HG02759 (cell line): Measurements from ENCODE around the gene RABGAP1L.
"Not testable (repeated sequence)": the region's sequence is repeated elsewhere in the genome, so short reads cannot be mapped to it uniquely, and the experiment has no call there.

ENCODE experiments used
- ATAC-seq: cut with Tn5 transposase; IDR thresholded peaks from one replicate; pipeline ENCODE4 v1.9.1; 2021; ENCODE audit warnings: mild to moderate bottlenecking, moderate library complexity; ENCODE audit not compliant: unreplicated experiment

Gene RABGAP1L

DNA sequence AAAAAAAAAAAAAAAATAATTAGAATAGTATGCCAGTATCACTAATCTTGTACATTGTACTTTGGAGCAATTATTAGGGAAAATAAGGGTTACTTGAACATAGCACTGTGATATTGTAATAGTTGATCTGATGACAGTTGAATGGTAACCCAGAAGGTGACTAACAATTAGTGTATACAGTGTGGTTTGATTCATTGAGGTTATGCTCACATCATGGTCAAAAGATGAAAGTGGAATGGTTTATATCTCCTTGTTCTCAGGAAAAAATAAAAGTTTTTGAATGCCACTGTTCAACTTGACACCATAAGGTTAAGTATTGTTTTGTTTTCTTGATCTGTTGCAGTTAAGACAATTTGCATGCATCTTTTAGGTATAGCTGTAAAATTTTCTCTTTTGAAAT, 375.5 kb downstream of the RABGAP1L start:
- no peak for ATAC-seq

DNA sequence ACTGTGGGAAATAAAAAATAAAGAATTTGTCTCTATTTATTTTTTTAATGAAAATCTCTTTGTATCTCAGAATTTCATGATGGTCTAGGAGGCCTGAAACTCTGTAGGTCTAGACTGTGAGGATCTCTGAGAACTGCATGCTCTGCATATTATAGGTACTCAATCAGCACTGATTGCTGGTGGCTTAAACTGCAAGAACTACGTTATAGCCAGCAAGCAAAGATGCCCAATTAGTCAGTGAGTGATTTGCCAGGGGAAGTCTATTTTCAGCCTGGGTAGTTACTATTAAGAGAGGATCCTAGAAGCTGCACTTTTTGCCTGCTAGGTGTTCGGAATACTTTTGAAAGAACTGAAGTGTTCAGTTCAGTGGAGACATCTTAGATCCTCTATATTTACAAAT, 375.9 kb downstream of the RABGAP1L start:
- no peak for ATAC-seq

DNA sequence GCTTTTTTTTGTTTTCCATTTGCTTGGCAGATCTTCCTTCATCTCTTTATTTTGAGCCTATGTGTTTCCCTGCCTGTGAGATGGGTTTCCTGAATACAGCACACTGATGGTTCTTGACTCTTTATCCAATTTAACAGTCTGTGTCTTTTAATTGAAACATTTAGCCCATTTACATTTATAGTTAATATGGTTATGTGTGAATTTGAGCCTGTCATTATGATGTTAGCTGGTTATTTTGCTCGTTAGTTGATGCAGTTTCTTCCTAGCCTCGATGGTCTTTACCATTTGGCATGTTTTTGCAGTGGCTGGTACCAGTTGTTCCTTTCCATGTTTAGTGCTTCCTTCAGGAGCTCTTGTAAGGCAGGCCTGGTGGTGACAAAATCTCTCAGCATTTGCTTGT, 384.1 kb downstream of the RABGAP1L start:
- not testable (repeated sequence) for ATAC-seq

DNA sequence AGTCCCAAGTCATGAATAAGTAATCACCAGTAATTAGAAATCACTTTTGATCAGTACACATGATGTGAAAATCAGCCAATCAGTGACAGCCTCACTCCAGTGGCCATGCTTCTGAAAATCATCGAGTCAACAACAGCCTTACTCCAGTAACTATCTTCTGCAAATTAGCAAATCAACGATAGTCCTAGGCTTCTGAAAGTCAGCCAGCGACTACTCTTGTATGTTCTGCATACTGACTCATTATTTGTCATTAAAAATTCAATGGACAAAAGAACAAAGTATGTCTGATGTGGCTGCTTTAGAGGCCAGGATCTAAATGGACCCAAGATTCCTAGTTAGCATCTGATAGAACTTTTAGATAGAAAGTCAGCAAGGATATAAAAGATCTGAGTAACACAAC, 391.0 kb downstream of the RABGAP1L start:
- no peak for ATAC-seq

DNA sequence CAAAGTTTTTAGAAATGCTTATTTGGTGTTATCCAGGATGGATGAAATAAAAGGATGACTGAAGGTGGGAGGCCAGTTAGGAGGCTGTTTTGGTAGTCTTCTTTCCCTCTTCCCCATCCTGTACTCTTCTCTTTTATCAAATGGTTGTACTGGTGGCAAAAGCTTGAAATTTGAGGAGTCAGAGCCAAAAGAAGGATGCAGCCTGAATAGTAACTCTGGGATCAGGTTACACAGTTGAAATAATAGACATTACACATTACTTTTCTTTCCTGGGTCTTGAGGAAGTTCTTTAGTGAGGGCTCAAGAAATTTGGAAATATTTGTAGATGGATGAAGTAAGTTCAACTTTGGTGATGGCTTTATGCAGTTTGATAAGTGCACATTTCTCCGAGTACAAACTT, 397.1 kb downstream of the RABGAP1L start:
- ATAC-seq: no peak

DNA sequence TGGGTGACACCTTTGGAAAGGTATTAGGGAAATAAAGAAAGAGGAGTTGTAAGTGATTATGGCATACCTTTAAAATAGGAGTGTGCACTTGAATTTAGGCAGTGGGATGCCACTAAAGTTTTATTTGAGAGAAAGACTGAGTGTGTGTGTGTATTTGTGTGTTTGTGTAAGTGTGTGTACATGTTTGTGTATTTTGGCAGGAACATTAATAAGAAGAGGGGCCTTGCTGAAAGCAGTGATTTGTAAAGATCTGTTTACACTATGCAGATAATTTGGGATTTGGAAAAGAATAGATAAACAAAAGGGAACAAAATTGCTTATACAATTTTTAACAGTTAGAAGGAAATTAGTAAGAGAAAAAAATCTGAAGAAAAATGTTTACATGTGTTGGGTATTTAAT, 409.2 kb downstream of the RABGAP1L start:
- ATAC-seq: no peak

DNA sequence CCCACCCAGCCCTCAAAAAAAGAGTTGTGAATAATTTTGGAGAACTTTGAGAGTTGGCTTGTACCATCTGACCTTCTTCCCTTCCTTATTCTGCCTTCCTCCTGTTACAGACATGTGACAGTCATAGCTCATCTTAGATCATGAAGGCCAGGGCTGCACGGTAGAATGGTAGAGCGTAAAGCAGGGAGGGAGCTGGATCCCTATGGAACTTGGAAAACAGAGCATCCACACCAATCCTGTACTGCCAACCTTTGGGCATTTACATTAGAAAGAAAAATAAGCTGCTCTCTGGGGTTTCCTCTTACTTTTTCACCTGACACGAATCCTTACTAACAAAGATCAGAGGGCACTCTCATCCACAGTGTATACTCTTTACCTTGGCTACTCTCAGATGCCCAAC, 409.9 kb downstream of the RABGAP1L start:
- ATAC-seq: no peak

DNA sequence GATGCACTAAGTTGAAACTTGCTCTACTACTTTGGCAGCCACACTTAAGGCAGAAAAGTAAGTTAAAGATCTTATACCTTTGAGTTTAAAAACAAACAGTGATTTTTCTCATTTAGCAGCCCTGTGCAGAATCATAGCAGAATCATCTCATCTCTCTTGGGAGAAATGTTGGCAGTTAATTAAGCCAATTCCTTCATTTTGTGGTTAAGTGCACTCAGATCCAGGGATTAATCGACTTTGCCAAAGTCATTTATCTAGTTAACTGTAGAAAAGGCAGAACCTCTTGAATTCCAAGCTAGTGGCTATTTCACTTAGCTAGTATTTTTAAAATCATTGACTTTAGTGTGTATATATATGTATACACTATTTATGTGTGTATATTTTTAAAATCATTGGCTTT, 413.5 kb downstream of the RABGAP1L start:
- no peak for ATAC-seq

DNA sequence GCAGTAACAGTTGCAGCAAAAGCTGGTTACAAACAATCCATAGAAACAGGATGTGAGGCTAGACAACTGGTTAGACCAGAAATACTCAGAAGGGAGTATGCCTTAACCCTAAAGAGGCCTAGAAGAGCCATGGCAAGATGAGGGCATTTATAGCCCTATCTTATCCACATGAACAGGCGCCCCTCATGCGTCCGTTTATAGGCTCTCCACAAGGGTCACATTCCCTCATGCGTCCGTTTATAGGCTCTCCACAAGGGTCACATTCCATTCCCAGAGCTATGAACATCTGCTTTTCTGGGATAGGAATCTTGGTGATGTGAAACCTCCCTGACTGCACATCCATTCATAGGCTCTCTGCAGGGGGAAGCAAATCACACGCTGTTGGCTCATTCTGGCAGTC, 416.8 kb downstream of the RABGAP1L start:
- not testable (repeated sequence) for ATAC-seq

DNA sequence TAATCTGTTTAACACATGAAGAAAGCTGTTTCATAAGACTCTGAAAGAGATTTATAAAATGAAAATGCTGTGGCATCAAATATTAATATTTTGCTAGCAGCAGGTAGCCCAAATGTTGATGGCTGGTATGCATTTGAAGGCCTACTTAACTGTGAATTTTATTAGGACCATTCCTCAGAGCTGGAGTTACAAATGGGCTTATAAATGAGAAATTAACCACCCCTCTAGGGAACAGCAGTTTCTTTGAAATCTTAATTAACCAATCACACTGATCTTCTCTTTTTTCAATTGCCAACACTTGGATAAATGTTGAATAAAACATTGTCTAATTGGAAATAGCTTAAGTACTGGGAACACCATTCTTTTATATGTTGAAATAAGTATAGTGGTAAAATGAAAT, 418.4 kb downstream of the RABGAP1L start:
- no peak for ATAC-seq

DNA sequence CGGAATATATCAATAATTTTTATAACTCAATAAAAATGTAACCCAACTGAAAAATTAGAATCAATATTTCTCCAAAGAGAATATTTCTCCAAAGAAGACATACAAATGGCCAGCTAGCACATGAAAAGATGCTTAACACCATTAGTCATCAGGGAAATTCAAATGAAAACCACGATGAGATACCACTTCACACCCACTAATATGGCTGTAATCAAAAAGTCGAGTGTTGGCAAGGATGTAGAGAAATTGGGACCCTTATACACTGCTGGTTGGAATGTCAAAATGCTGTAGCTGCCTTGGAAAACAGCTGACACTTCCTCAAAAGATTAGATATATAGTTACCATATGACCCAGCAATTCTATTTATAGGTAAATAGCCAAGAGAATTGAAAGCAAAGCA, 421.5 kb downstream of the RABGAP1L start:
- ATAC-seq: no peak

DNA sequence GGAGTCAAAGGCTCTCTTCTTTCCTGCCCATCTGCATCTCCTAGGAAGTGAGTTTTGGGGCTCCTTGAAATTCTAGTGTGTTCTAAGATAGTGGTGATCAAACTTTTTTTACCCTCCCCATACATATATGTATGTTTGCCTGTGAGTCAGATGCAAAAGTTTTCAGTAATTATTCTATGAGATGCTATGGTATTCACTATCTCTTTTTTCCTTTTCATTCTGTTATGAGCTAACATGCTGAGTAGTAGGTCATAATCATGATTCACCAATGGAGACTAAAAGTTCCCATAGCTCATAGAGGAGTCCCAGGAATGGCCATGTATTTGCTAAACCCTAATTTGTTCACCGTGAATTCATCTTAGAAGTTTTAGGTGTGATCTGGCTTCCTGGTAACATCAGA, 424.0 kb downstream of the RABGAP1L start:
- no peak for ATAC-seq

DNA sequence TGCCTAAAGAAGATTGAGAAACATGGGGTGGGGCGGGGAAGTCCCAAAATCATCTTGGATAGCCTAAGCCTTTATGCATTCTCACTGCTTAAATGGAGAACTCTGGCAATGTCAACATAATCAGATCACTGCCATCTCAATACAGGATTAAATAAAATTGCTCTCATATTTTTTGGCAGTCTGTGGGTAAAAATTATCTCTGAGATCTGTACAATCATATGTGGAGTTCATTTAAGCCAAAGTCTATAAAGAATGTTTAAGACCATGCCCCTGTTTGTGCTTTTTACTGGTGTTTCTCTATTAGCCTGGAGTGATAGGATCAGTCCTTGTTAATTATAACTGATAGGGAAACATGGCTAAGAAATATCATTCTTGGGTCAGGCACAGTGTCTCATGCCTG, 424.8 kb downstream of the RABGAP1L start:
- ATAC-seq: no peak

DNA sequence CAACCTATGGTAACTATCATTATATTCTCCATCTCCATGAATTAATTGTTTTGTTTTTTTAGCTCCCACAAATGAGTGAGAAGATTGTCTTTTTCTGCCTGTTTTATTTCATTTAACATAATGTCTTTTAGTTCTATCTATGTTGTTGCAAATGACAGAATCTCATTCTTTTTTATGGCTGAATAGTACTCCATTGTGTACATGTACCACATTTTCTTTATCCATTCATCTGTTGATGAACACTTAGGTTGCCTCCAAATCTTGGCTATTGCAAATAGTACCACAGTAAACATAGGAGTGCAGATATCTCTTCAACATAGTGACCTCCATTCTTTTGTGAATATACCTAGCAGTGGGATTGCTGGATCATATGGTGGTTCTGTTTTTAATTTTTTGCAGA, 429.3 kb downstream of the RABGAP1L start:
- not testable (repeated sequence) for ATAC-seq

DNA sequence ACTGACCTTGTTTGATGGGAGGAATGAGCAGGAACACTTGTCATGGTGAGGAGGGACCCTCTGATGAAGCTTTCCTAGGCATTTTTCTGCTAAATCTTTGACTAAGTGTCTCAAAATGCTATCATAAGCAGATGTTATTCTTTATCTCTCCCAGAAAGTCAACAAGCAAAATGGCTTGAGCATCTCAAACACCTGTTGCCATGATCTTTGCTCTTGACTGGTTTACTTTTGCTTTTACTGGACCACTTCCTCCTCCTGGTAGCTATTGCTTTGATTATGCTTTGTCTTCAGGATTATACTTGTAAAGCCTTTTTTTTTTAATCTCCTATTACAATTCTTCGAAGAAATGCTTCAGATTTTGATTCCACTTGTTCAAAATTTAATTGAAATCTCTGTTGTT, 445.9 kb downstream of the RABGAP1L start:
- no peak for ATAC-seq

DNA sequence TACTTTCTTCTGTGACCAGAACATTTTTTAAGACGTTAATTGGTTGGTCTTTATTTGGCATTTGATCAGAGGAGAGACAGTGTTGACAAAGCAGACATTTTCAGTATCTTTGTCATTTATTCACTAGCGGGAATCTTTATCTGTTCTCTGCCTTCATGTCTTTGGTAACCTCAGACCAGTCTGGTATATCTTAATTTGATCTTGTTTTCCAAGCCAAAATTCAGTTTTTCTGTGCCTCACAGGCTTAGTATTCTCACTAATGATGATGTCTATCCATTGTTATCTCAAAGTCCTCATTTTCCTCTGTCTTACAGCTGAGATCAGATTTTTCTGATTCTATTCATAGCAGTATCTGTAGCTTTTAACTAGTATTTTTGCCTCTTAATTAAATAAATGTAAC, 447.2 kb downstream of the RABGAP1L start:
- ATAC-seq: no peak

DNA sequence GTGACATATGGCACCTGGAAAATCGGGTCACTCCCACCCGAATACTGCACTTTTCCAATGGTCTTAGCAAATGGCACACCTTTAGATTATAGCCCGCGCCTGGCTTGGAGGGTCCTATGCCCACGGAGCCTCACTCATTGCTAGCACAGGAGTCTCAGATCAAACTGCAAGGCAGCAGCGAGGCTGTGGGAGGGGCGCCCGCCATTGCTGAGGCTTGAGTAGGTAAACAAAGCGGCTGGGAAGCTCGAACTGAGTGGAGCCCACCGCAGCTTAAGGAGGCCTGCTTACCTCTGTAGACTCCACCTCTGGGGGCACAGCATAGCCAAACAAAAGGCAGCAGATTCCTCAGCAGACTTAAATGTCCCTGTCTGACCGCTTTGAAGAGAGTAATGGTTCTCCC, 458.6 kb downstream of the RABGAP1L start:
- ATAC-seq: not testable (repeated sequence)

DNA sequence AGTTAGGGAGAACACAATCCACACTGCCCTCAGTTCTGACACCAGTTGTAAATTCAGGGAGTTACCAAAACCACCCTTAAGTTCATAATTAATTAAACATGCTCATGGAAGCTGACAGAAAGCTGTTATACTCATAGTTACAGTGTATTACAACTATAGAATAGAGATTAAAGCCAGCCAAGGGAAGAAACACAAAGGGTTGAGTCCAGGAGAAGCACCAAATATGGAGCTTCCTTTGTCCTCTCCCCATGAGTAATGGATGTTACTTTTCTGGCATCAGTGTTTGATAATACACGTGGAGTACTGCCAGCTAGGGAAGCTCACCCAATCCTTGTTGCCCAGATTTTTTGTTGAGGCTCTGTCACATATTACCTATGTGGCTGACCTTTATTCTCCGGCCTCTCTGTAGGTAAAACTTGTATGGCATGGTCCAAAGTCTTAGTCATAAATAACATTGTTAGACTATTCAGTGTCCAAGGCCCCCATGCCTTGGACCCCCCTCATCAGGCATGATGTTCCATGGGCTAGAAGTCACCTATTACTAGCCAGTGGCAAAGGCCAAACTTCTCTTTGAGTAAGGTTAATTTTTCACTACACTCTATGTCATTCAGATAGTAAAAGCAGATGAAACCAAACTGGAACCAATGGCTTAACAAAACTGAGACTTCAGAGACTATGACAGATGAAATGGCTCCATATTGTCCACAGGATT, 464.2 kb downstream of the RABGAP1L start:
- no peak for ATAC-seq

DNA sequence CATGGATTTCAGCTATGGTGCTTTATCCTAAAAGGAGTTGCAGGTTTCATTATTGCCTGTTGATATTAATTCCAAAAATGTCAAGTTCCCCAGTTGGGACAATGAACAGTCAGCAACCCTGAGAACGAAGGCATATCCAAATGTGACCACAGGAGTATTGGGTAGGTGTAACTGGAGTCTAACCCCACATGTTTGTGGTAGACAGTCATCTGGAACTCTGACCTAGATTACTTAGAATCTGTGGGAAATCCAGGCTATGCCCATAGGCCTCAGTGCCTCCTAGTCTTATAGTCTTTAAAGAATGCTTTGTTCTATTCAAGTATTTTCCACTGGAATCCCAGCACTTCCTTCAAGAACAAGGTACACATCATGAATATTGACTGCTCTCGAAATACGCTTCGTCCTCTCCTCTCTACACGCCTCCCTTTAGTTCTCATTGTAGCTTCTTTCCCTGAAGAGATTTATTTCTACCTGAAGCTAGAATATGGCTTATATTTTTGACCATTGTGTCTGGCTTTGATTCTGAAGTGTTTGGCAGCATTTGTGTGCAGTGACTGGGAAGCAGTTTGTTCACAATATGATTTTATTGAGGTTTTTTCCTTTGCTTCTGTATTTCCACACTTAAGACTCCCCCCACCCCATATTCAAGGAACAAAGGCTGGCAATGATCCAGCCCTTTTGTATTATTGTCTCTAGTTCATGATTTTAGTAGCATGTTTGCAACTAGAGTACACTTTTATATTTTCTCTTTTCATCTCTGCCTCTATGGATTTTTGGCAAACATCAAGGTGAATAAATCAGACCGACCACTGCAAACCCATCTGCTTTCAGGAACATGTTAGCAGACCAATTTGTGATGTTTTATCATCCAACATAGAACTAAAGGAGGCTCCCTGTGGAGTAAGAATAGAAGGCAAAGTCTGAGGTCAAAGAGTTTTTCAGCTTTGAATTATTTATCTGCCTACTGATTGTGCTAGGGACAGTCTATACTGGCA, 467.0 kb downstream of the RABGAP1L start:
- ATAC-seq: no peak

DNA sequence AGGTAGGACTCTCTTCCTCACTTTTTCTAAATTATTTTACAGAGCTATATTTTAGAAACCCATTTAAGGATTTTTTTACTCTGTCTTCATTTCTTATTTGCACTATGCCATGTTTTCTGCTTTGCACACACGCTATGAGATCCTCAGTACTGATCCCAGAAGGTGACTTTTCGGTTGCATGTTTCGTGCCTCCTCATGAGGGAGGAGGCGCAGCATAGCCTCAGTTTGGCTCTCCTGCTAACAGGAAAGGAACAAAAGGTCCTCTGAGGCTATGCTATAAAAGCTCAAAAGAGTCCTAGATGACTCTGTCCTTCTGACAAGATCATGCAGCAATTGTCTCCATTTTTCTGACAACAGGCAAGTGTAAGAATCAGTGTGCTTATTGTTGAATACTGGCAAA, 478.2 kb downstream of the RABGAP1L start:
- ATAC-seq: no peak

DNA sequence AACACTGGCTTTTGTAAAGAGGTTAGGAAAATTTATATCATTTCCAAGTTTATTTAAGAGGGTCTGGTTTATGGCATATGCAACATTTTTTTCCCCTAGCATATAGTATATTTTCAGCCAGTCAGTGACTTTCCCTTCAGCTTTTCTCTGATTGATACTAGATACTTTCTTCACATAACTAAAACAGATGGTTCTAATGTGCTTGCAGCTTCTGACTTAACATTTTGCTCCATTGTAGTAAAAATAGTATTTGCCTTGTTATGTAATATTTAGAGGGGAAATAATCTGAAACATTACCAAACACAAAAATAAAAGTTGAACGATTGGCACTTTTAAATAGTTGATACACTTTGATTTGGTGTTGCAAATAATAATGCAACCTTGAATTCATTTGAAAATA, 480.1 kb downstream of the RABGAP1L start:
- no peak for ATAC-seq

DNA sequence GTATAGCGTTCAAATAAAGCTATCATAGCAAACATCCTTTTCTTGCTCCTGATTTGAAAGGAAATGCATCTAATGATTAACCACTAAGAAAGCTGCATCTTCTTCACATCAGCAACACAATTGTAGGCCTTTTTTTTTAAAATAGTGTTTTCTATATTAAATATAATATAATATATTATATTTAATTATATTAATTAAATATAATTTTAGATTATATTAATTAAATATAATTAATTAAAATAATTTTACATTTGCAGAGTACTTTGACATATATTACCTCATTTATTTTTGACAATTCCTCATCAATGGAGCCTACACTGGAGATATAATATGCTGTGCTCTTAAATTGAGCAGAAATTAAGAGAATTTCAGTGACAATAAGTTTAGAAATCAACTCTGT, 481.5 kb downstream of the RABGAP1L start:
- ATAC-seq: no peak
